ENCODE results near the gene NFYC. TPM values are rescaled to one million over a fixed set of nuclear protein-coding genes. Genes with fewer than 3 reads are reported as not detected.

Gene NFYC
- total and polyA plus RNA-seq, 2 of the 8 experiments (the other 6 are each of a cell fraction or from before 2014, with no cell fraction given), result 54.1 to 124 TPM

GRCh38 chr1:40651138-40651857, 40.2 kb upstream of the NFYC start:
- no peaks in the 10 kb centered on the region for H3K9me3 ChIP-seq (ENCODE audit: insufficient read depth in 2 of 2, low read depth in 1 of 2, low read length in 1 of 2)
- H3K56ac ChIP-seq (replicated peaks; ENCODE audit: insufficient read length, low read depth, low read length), result no peak overlapping the region
- H4K8ac ChIP-seq (ENCODE audit: extremely low read depth, insufficient read depth, low read length), result no peak overlapping the region
- H3K9ac ChIP-seq (replicated peaks in 1 of 4; ENCODE audit: extremely low read depth in 1 of 4, low read depth in 3 of 4, low read length in 3 of 4), result no peak overlapping the region
- ChIA-PET CTCF (ENCODE audit: partially characterized antibody) (interaction anchor here (2.0 to 37.5 kb wide), 4 partner anchors 13 to 33 kb away, joined by 6 to 684 read pairs (median 105); partner anchors contain the start of gene RIMS3), POLR2A (ENCODE audit: partially characterized antibody) (interaction anchor here (1.8 kb wide), 1 partner anchor 40 kb away, joined by 5 read pairs; the partner anchor contains the start of gene NFYC)
- no peaks in the 10 kb centered on the region; a peak in 1 of 8 replicates for H3K36me3 ChIP-seq (ENCODE audit: control insufficient read depth in 2 of 4, insufficient read depth in 4 of 4, low read length in 3 of 4)
- no peak overlapping the region for H3K4me2 ChIP-seq (ENCODE audit: insufficient read depth in 1 of 2, low read depth in 2 of 2, low read length in 2 of 2)
- H3K14ac ChIP-seq (ENCODE audit: insufficient read length), result no peak overlapping the region
- H2BK5ac ChIP-seq (ENCODE audit: low read depth, low read length), result no peak overlapping the region
- no peaks in the 10 kb centered on the region for H3K27me3 ChIP-seq (replicated peaks in 1 of 4; ENCODE audit: control insufficient read depth in 3 of 4, extremely low read depth in 1 of 4, insufficient read depth in 3 of 4, low read length in 3 of 4)
- H3K79me1 ChIP-seq (ENCODE audit: low read depth, low read length), result peaks cover 6% of the 10 kb centered on the region
- WGBS, 2 experiments (ENCODE audit: extremely low coverage in 1 of 2, insufficient coverage in 1 of 2, insufficient read length in 1 of 2, insufficient replicate concordance in 2 of 2, low coverage in 1 of 2, low lambda C conversion rate in 2 of 2, missing lambda C conversion rate in 1 of 2), result 78% methylated on average over 17 of the region's 17 CpGs; no CpG with 5 or more reads in 1 of the 2 experiments
- no peak overlapping the region for H2BK20ac ChIP-seq (ENCODE audit: low read length)
- H3K23ac ChIP-seq (ENCODE audit: insufficient read length), result no peak overlapping the region
- H4K5ac ChIP-seq (ENCODE audit: insufficient read length, low read depth, low read length), result no peak overlapping the region
- no peak overlapping the region for H3K4ac ChIP-seq (replicated peaks; ENCODE audit: insufficient read length, low read depth, low read length)
- no peak for FAIRE-seq
- H2AK5ac ChIP-seq (ENCODE audit: low read depth, low read length), result no peak overlapping the region
- no peak overlapping the region for H4K91ac ChIP-seq (replicated peaks; ENCODE audit: insufficient read length, low read length)
- H2BK12ac ChIP-seq (ENCODE audit: low read depth, low read length), result no peak overlapping the region
- H3K4me3 ChIP-seq (ENCODE audit: extremely low read depth in 1 of 4, insufficient read depth in 2 of 4, low read depth in 3 of 4, low read length in 4 of 4), result no peak overlapping the region
- H3K27ac ChIP-seq (ENCODE audit: low read depth, low read length), result no peak overlapping the region
- H3K18ac ChIP-seq (ENCODE audit: extremely low read depth, low read length), result no peak overlapping the region
- no peak overlapping the region for H2BK120ac ChIP-seq (replicated peaks; ENCODE audit: low read depth, low read length)
- DNase-seq (ENCODE audit: low read depth in 1 of 2, low spot score in 2 of 2), result no peak
- TF ChIP-seq CTCF (IDR thresholded peaks at IDR 0.05; ENCODE audit: control extremely low read depth in 1 of 3, insufficient read depth in 1 of 3, low read depth in 1 of 3, low read length in 3 of 3), result peak; percentile 29 to 36 (median 30); a peak in 3 of 4 replicates
- TF ChIP-seq CHD2 (IDR thresholded peaks at IDR 0.05; ENCODE audit: low read length), result no peak
- H4K20me1 ChIP-seq (replicated peaks in 1 of 2; ENCODE audit: control insufficient read depth in 1 of 2, insufficient read depth in 2 of 2, low read length in 2 of 2), result peaks cover 0 to 14% of the 10 kb centered on the region in 2 experiments
- H3K4me1 ChIP-seq (replicated peaks in 1 of 4; ENCODE audit: control insufficient read depth in 3 of 4, insufficient read depth in 4 of 4, low read length in 3 of 4), result peaks cover 13 to 19% (median 17%) of the 10 kb centered on the region in 4 experiments
- H3K79me2 ChIP-seq (ENCODE audit: control insufficient read depth in 1 of 2, insufficient read depth in 2 of 2, low read length in 2 of 2), result no peaks in the 10 kb centered on the region
- peaks cover 5% of the 10 kb centered on the region for H3K23me2 ChIP-seq (ENCODE audit: low read depth, low read length)
- H2AFZ ChIP-seq (ENCODE audit: low read length), result no peak overlapping the region
- H2BK15ac ChIP-seq (ENCODE audit: low read length), result 0 out of 2 replicates have a peak overlapping the region, but pooled peaks have one; percentile 12
